ENCODE results near the gene CBX1. TPM values are rescaled to one million over a fixed set of nuclear protein-coding genes. Genes with fewer than 3 reads are reported as not detected.

The CBX1 gene
- total RNA-seq, 1 donor from 2014 or later: 39.1 TPM

DNA sequence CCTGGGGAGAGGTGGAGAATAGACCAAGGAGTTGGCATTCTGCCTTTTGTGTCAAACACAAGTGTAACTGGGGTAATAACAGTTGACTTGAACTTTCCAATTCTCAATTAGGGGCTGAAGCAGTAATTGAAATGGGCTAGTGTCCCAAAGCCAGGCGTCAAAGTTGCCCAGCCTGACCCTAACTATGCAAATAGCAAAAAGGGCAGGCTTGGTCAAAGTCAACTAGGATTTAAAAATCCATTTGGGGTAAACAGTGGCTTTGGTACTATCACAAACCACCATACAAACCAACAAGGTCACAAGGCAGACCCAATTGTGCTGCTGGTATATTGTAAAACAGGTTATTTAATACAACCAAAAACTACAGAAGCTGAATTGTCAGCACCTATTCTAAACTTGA lies 35.1 kb downstream of the CBX1 start:
- peak overlapping the region in 2 of 3 donors; percentile 20 to 35 for H3K9ac ChIP-seq (ENCODE audit: low read depth in 1 of 3, low read length in 3 of 3)
- no peaks in the 10 kb centered on the region for H3K27me3 ChIP-seq (ENCODE audit: control insufficient read depth in 3 of 3, insufficient read depth in 3 of 3, low read length in 3 of 3)
- peak overlapping the region in 1 of 3 donors; percentile 21 for H3K4me3 ChIP-seq (ENCODE audit: low read length in 3 of 3)
- H3K9me3 ChIP-seq (ENCODE audit: control insufficient read depth in 3 of 3, low read length in 3 of 3): no peaks in the 10 kb centered on the region
- peak overlapping the region; percentile 83 for H3K27ac ChIP-seq (ENCODE audit: low read depth, low read length)
- H3K4me1 ChIP-seq (ENCODE audit: control insufficient read depth in 3 of 3, insufficient read depth in 3 of 3, low read length in 3 of 3): peaks cover 25 to 63% (median 33%) of the 10 kb centered on the region in 3 donors
- H3K36me3 ChIP-seq (ENCODE audit: control insufficient read depth in 3 of 3, insufficient read depth in 3 of 3, low read length in 3 of 3): peaks cover 23 to 41% (median 33%) of the 10 kb centered on the region in 3 donors

GRCh38 chr17:48064638-48065037 lies 36.6 kb downstream of the CBX1 start:
- peak overlapping the region; percentile 83 for H3K27ac ChIP-seq (ENCODE audit: low read depth, low read length)
- no peaks in the 10 kb centered on the region for H3K27me3 ChIP-seq (ENCODE audit: control insufficient read depth in 3 of 3, insufficient read depth in 3 of 3, low read length in 3 of 3)
- H3K4me3 ChIP-seq (ENCODE audit: low read length in 3 of 3): no peak overlapping the region
- peaks cover 34 to 76% (median 44%) of the 10 kb centered on the region in 3 donors for H3K4me1 ChIP-seq (ENCODE audit: control insufficient read depth in 3 of 3, insufficient read depth in 3 of 3, low read length in 3 of 3)
- no peaks in the 10 kb centered on the region for H3K9me3 ChIP-seq (ENCODE audit: control insufficient read depth in 3 of 3, low read length in 3 of 3)
- peaks cover 34 to 52% (median 42%) of the 10 kb centered on the region in 3 donors for H3K36me3 ChIP-seq (ENCODE audit: control insufficient read depth in 3 of 3, insufficient read depth in 3 of 3, low read length in 3 of 3)
- H3K9ac ChIP-seq (ENCODE audit: low read depth in 1 of 3, low read length in 3 of 3): no peak overlapping the region

GRCh38 chr17:48062273-48062672 lies 39.0 kb downstream of the CBX1 start:
- H3K4me3 ChIP-seq (ENCODE audit: low read length in 3 of 3): no peak overlapping the region
- H3K4me1 ChIP-seq (ENCODE audit: control insufficient read depth in 3 of 3, insufficient read depth in 3 of 3, low read length in 3 of 3): peaks cover 51 to 89% (median 67%) of the 10 kb centered on the region in 3 donors
- H3K36me3 ChIP-seq (ENCODE audit: control insufficient read depth in 3 of 3, insufficient read depth in 3 of 3, low read length in 3 of 3): peaks cover 52 to 71% (median 59%) of the 10 kb centered on the region in 3 donors
- H3K9me3 ChIP-seq (ENCODE audit: control insufficient read depth in 3 of 3, low read length in 3 of 3): no peaks in the 10 kb centered on the region
- H3K27me3 ChIP-seq (ENCODE audit: control insufficient read depth in 3 of 3, insufficient read depth in 3 of 3, low read length in 3 of 3): no peaks in the 10 kb centered on the region
- H3K9ac ChIP-seq (ENCODE audit: low read depth in 1 of 3, low read length in 3 of 3): no peak overlapping the region
- peak overlapping the region; percentile 2 for H3K27ac ChIP-seq (ENCODE audit: low read depth, low read length)

DNA sequence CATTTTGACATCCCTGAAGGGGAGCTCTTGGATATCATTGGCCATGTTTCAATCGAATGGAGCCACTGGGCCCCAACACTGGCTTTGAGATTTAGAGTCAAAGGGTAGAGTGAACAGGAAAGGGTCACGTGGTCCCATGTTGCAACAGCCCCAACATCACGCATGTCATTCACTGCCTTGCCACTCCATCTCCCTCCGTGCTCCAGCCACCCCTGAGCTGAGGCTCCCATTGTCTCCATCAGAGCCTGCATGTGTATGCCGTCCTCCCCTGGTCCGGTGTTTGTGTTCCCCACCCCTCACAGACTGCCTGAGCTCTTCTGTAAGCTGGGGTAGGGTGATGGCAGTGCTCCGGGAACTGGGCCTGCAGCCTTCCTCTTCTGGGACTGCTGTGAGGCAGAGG lies 41.0 kb downstream of the CBX1 start:
- Histone ChIP-seq H3K4me1 (ENCODE audit: control insufficient read depth in 3 of 3, insufficient read depth in 3 of 3, low read length in 3 of 3) (peaks cover 58 to 89% (median 81%) of the 10 kb centered on the region in 3 donors), H3K36me3 (ENCODE audit: control insufficient read depth in 3 of 3, insufficient read depth in 3 of 3, low read length in 3 of 3) (peaks cover 68 to 83% (median 72%) of the 10 kb centered on the region in 3 donors), H3K9ac (ENCODE audit: low read depth in 1 of 3, low read length in 3 of 3) (peak overlapping the region in 1 of 3 donors; percentile 57), H3K4me3 (ENCODE audit: low read length in 3 of 3) (peak overlapping the region in 1 of 3 donors; percentile 60), H3K9me3 (ENCODE audit: control insufficient read depth in 3 of 3, low read length in 3 of 3) (no peaks in the 10 kb centered on the region), H3K27me3 (ENCODE audit: control insufficient read depth in 3 of 3, insufficient read depth in 3 of 3, low read length in 3 of 3) (no peaks in the 10 kb centered on the region), H3K27ac (ENCODE audit: low read depth, low read length) (peak overlapping the region; percentile 0)

DNA sequence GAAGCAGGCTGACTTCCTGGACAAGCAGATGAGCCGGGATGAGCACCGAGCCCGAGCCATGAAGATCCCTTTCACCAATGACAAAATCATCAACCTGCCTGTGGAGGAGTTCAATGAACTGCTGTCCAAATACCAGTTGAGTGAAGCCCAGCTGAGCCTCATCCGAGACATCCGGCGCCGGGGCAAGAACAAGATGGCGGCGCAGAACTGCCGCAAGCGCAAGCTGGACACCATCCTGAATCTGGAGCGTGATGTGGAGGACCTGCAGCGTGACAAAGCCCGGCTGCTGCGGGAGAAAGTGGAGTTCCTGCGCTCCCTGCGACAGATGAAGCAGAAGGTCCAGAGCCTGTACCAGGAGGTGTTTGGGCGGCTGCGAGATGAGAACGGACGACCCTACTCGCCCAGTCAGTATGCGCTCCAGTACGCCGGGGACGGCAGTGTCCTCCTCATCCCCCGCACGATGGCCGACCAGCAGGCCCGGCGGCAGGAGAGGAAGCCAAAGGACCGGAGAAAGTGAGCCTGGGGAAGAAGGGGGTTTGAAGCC lies 42.1 kb downstream of the CBX1 start:
- H3K4me3 ChIP-seq (ENCODE audit: low read length in 3 of 3): peak overlapping the region in 1 of 3 donors; percentile 34
- peak overlapping the region in 1 of 3 donors; percentile 69 for H3K9ac ChIP-seq (ENCODE audit: low read depth in 1 of 3, low read length in 3 of 3)
- peak overlapping the region; percentile 65 for H3K27ac ChIP-seq (ENCODE audit: low read depth, low read length)
- H3K9me3 ChIP-seq (ENCODE audit: control insufficient read depth in 3 of 3, low read length in 3 of 3): no peaks in the 10 kb centered on the region
- no peaks in the 10 kb centered on the region for H3K27me3 ChIP-seq (ENCODE audit: control insufficient read depth in 3 of 3, insufficient read depth in 3 of 3, low read length in 3 of 3)
- peaks cover 58 to 88% (median 77%) of the 10 kb centered on the region in 3 donors for H3K4me1 ChIP-seq (ENCODE audit: control insufficient read depth in 3 of 3, insufficient read depth in 3 of 3, low read length in 3 of 3)
- H3K36me3 ChIP-seq (ENCODE audit: control insufficient read depth in 3 of 3, insufficient read depth in 3 of 3, low read length in 3 of 3): peaks cover 64 to 85% (median 76%) of the 10 kb centered on the region in 3 donors

- H3K36me3 ChIP-seq (ENCODE audit: control insufficient read depth in 3 of 3, insufficient read depth in 3 of 3, low read length in 3 of 3): peaks cover 64 to 82% (median 76%) of the 10 kb centered on the region in 3 donors
- no peaks in the 10 kb centered on the region for H3K27me3 ChIP-seq (ENCODE audit: control insufficient read depth in 3 of 3, insufficient read depth in 3 of 3, low read length in 3 of 3)
- H3K4me3 ChIP-seq (ENCODE audit: low read length in 3 of 3): peak overlapping the region in 1 of 3 donors; percentile 13
- peaks cover 60 to 88% (median 79%) of the 10 kb centered on the region in 3 donors for H3K4me1 ChIP-seq (ENCODE audit: control insufficient read depth in 3 of 3, insufficient read depth in 3 of 3, low read length in 3 of 3)
- peak overlapping the region in 1 of 3 donors; percentile 17 for H3K9ac ChIP-seq (ENCODE audit: low read depth in 1 of 3, low read length in 3 of 3)
- no peaks in the 10 kb centered on the region for H3K9me3 ChIP-seq (ENCODE audit: control insufficient read depth in 3 of 3, low read length in 3 of 3)
- peak overlapping the region; percentile 65 for H3K27ac ChIP-seq (ENCODE audit: low read depth, low read length)
These were observed 42.7 kb downstream of the CBX1 start for GRCh38 chr17:48058393-48059124.

GRCh38 chr17:48057626-48058025 lies 43.7 kb downstream of the CBX1 start:
- H3K4me1 ChIP-seq (ENCODE audit: control insufficient read depth in 3 of 3, insufficient read depth in 3 of 3, low read length in 3 of 3): peaks cover 70 to 93% (median 85%) of the 10 kb centered on the region in 3 donors
- no peak overlapping the region for H3K27ac ChIP-seq (ENCODE audit: low read depth, low read length)
- no peak overlapping the region for H3K4me3 ChIP-seq (ENCODE audit: low read length in 3 of 3)
- no peaks in the 10 kb centered on the region for H3K9me3 ChIP-seq (ENCODE audit: control insufficient read depth in 3 of 3, low read length in 3 of 3)
- H3K36me3 ChIP-seq (ENCODE audit: control insufficient read depth in 3 of 3, insufficient read depth in 3 of 3, low read length in 3 of 3): peaks cover 60 to 76% (median 76%) of the 10 kb centered on the region in 3 donors
- peak overlapping the region in 2 of 3 donors; percentile 15 to 82 for H3K9ac ChIP-seq (ENCODE audit: low read depth in 1 of 3, low read length in 3 of 3)
- no peaks in the 10 kb centered on the region for H3K27me3 ChIP-seq (ENCODE audit: control insufficient read depth in 3 of 3, insufficient read depth in 3 of 3, low read length in 3 of 3)

- H3K36me3 ChIP-seq (ENCODE audit: control insufficient read depth in 3 of 3, insufficient read depth in 3 of 3, low read length in 3 of 3): peaks cover 54 to 75% (median 74%) of the 10 kb centered on the region in 3 donors
- H3K27me3 ChIP-seq (ENCODE audit: control insufficient read depth in 3 of 3, insufficient read depth in 3 of 3, low read length in 3 of 3): no peaks in the 10 kb centered on the region
- peak overlapping the region in 2 of 3 donors; percentile 6 to 27 for H3K4me3 ChIP-seq (ENCODE audit: low read length in 3 of 3)
- peak overlapping the region; percentile 76 for H3K27ac ChIP-seq (ENCODE audit: low read depth, low read length)
- H3K9me3 ChIP-seq (ENCODE audit: control insufficient read depth in 3 of 3, low read length in 3 of 3): no peaks in the 10 kb centered on the region
- peaks cover 77 to 96% (median 89%) of the 10 kb centered on the region in 3 donors for H3K4me1 ChIP-seq (ENCODE audit: control insufficient read depth in 3 of 3, insufficient read depth in 3 of 3, low read length in 3 of 3)
- peak overlapping the region in 2 of 3 donors; percentile 34 to 82 for H3K9ac ChIP-seq (ENCODE audit: low read depth in 1 of 3, low read length in 3 of 3)
These were observed 44.4 kb downstream of the CBX1 start for GRCh38 chr17:48056879-48057278.

- H3K9ac ChIP-seq (ENCODE audit: low read depth in 1 of 3, low read length in 3 of 3): peak overlapping the region in 2 of 3 donors; percentile 8 to 82
- no peaks in the 10 kb centered on the region for H3K9me3 ChIP-seq (ENCODE audit: control insufficient read depth in 3 of 3, low read length in 3 of 3)
- H3K27me3 ChIP-seq (ENCODE audit: control insufficient read depth in 3 of 3, insufficient read depth in 3 of 3, low read length in 3 of 3): no peaks in the 10 kb centered on the region
- peaks cover 83 to 96% (median 89%) of the 10 kb centered on the region in 3 donors for H3K4me1 ChIP-seq (ENCODE audit: control insufficient read depth in 3 of 3, insufficient read depth in 3 of 3, low read length in 3 of 3)
- peak overlapping the region in 1 of 3 donors; percentile 27 for H3K4me3 ChIP-seq (ENCODE audit: low read length in 3 of 3)
- H3K36me3 ChIP-seq (ENCODE audit: control insufficient read depth in 3 of 3, insufficient read depth in 3 of 3, low read length in 3 of 3): peaks cover 53 to 73% (median 72%) of the 10 kb centered on the region in 3 donors
- H3K27ac ChIP-seq (ENCODE audit: low read depth, low read length): peak overlapping the region; percentile 76
These were observed 45.0 kb downstream of the CBX1 start for GRCh38 chr17:48056246-48056745.

Data from skeletal muscle tissue (tissue), 4 donors.